Pancreas (tissue), 10 donors: ENCODE data around the gene CALCOCO2. TPM values are rescaled to one million over a fixed set of nuclear protein-coding genes. Genes with fewer than 3 reads are reported as not detected.
A peak's percentile ranks its signal among the peaks of the same experiment; 100 is the strongest.

Experiments
- ATAC-seq, 4 donors: fragments of 200-7000 bp; cut with Tn5 transposase; one replicate each; pipeline versions ENCODE4 v1.8.0 to v1.9.1; 2020; ENCODE audit warnings: mild to moderate bottlenecking in 4 of 4, moderate library complexity in 4 of 4
- DNase-seq, 6 donors: peaks; one replicate each; pipeline ENCODE4 v3.0.0-alpha.2; 2020
- FAIRE-seq: peaks from 2 replicates; lab custom pipeline; 2012; peaks lifted over from hg19 to GRCh38; lab: Jason Lieb, UNC
- H3K27ac ChIP-seq, 4 donors: fragments of 200-600 bp; sonication (generic); 1 replicate in 3 of 4; 2 replicates in 1 of 4; pipeline versions ENCODE4 v1.5.0 to v1.8.0; 2020
- H3K27me3 ChIP-seq, 4 donors: fragments of 200-600 bp; one replicate each; pipeline ENCODE4 v1.8.0; 2021
- H3K36me3 ChIP-seq, 3 donors: fragments of 200-600 bp; sonication (generic) in 1 of 3; one replicate each; pipeline versions ENCODE4 v1.5.0 to v1.8.0; 2020 to 2021
- H3K4me1 ChIP-seq, 3 donors: fragments of 200-600 bp; one replicate each; pipeline ENCODE4 v1.8.0; 2021
- H3K4me3 ChIP-seq, 4 donors: fragments of 200-600 bp; sonication (generic) in 2 of 4; one replicate each; pipeline versions ENCODE4 v1.5.0 to v1.8.0; 2020 to 2021
- H3K9me3 ChIP-seq, 4 donors: fragments of 200-600 bp; one replicate each; pipeline ENCODE4 v1.8.0; 2021
- WGBS, 2 donors: extraction: QIAGEN DNeasy Blood & Tissue Kit; methylation state at CpG; one replicate each; pipeline ENCODE4 v1.1.7; 2013; 5-methylcytosine and 5-hydroxymethylcytosine counted together
- intact Hi-C, 3 donors: fragments of 100-400 bp; cut with DNase I; formaldehyde crosslinking; loops; one replicate each; pipeline versions ENCODE4 v1.11.1 to v1.14.2; 2022
- polyA plus RNA-seq, 2 donors: library from polyadenylated mRNA; stranded (reverse); fragments of 200-250 nt; gene quantifications; one replicate each; pipeline ENCODE4 v1.2.3, GENCODE V29; 2013
- total RNA-seq, 6 donors: library from RNA; stranded (reverse); fragmentation: NEBNext Ultra II Directional in 4 of 6; extraction: Animal tissue kit (Norgen Biotek cat#: 25700) in 4 of 6; gene quantifications; one replicate each; pipeline versions ENCODE4 v1.2.1 to v1.2.4, GENCODE V29; 2021 to 2023
- TF ChIP-seq, protein P1 (sequence below), 4 donors: fragments of 200-600 bp; sonication (generic) in 3 of 4; IDR thresholded peaks; one replicate each; pipeline versions ENCODE4 v1.5.0 to v1.8.0; 2021; ENCODE audit warnings: antibody characterized with exemption in 4 of 4
- donor health status: healthy with polysubstance abuse.
- donor health status: DM: no; HTN: no; CAD: no; lungs with moderate emphysema.
- donor health status: DM: no; HTN: no; CAD: no.
- donor health status: control.
- donor health status: control.
- donor health status: Bipolar disorder and iron deficiency.
- donor health status: DM: yes; HTN: yes; CAD: no.
- donor health status: DM: no; HTN: no; CAD: no.
- donor health status: DM: no; HTN: no; CAD: no.
- donor health status: DM: yes; HTN: yes; CAD: no.

Gene CALCOCO2
- total and polyA plus RNA-seq, 8 donors: 31.2 to 66.0 (median 57.4) TPM

DNA sequence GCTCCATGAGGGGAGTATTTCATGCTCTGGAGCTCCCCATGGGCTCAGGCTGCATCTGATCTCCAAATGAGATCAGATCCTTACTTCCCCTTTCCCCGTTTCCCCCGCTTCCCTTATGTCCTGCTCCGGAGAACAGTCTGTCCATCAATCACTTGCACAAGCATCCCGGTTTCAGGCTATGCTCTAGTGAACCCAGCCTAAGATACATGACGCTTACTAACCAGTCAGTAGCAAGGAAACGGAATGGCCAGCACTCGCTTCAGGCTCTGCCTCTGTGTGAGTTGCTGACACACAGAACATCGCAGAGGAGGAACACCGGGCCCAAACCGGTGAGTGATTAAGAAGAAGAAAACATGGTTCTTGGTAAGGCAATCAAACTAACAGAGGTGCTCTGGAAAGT lies 52.3 kb downstream of the CALCOCO2 start:
- Histone ChIP-seq H3K4me1 (no peaks in the 10 kb centered on the region), H3K4me3 (no peak overlapping the region), H3K36me3 (no peaks in the 10 kb centered on the region), H3K9me3 (no peaks in the 10 kb centered on the region), H3K27ac (no peak overlapping the region), H3K27me3 (no peaks in the 10 kb centered on the region)
- 46 to 57% methylated on average over 10 of the region's 10 CpGs for WGBS, 2 donors
- ATAC-seq: no peak
- no peak for DNase-seq
- TF ChIP-seq, protein P1, sequence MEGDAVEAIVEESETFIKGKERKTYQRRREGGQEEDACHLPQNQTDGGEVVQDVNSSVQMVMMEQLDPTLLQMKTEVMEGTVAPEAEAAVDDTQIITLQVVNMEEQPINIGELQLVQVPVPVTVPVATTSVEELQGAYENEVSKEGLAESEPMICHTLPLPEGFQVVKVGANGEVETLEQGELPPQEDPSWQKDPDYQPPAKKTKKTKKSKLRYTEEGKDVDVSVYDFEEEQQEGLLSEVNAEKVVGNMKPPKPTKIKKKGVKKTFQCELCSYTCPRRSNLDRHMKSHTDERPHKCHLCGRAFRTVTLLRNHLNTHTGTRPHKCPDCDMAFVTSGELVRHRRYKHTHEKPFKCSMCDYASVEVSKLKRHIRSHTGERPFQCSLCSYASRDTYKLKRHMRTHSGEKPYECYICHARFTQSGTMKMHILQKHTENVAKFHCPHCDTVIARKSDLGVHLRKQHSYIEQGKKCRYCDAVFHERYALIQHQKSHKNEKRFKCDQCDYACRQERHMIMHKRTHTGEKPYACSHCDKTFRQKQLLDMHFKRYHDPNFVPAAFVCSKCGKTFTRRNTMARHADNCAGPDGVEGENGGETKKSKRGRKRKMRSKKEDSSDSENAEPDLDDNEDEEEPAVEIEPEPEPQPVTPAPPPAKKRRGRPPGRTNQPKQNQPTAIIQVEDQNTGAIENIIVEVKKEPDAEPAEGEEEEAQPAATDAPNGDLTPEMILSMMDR (IDR thresholded peaks at IDR 0.05): no peak
- intact Hi-C loops: loop anchor here in 2 of 3 donors (5.0 to 10.0 kb wide), 2 partner anchors 158 to 206 kb away; partner anchors contain the start of genes HOXB13 (in 2 of the 2), PRAC1 (in 2 of the 2) and PRAC2 (in 2 of the 2)
- FAIRE-seq: no peak

- intact Hi-C loops: no loop called here
- TF ChIP-seq, protein P1 (IDR thresholded peaks at IDR 0.05): no peak
- Histone ChIP-seq H3K4me1 (peaks cover 5 to 18% (median 9%) of the 10 kb centered on the region in 3 donors), H3K27ac (no peak overlapping the region), H3K36me3 (peaks cover 0 to under 1% (median 0%) of the 10 kb centered on the region in 3 donors), H3K27me3 (no peaks in the 10 kb centered on the region), H3K9me3 (no peaks in the 10 kb centered on the region), H3K4me3 (no peak overlapping the region)
- DNase-seq (no peak), ATAC-seq (no peak), FAIRE-seq (no peak)
- WGBS, 2 donors: 83 to 94% methylated on average over 2 of the region's 2 CpGs
Observed at GRCh38 chr17:48890086-48890485, 59.3 kb downstream of the CALCOCO2 start.

DNA sequence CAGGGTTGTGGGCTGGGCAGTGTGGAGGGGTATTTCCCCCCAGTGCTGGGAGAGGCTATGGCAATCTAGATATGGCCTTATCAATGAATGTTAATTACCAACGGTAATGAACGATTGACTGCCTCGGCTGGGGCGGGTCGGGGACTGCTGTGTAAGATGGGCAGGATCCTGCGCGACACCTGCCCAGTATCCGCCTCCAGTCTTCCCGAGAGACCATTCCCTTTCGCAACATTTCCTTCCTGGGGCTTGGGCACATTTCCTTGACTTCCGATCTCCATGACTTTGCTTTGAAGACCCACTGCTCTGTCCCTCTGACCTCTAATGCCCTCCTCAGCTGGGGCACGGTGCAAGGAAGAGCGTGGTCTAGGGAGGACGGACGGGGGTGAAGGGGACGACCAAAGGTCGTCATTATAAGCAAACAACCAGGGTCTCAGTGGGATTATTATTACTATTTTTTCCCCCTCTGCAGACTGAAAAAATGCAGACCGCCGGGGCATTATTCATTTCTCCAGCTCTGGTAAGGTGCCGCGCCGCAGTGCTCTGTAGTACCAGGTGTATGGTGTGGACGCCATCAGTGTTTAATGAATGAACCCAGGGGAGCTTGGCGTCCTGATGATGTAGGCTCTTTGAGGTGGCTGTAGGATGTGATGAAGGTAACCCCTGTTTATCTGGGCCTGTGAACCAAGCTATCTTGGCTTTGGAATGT lies 62.3 kb downstream of the CALCOCO2 start:
- WGBS, 2 donors: 0% methylated on average over 24 of the region's 24 CpGs

DNA sequence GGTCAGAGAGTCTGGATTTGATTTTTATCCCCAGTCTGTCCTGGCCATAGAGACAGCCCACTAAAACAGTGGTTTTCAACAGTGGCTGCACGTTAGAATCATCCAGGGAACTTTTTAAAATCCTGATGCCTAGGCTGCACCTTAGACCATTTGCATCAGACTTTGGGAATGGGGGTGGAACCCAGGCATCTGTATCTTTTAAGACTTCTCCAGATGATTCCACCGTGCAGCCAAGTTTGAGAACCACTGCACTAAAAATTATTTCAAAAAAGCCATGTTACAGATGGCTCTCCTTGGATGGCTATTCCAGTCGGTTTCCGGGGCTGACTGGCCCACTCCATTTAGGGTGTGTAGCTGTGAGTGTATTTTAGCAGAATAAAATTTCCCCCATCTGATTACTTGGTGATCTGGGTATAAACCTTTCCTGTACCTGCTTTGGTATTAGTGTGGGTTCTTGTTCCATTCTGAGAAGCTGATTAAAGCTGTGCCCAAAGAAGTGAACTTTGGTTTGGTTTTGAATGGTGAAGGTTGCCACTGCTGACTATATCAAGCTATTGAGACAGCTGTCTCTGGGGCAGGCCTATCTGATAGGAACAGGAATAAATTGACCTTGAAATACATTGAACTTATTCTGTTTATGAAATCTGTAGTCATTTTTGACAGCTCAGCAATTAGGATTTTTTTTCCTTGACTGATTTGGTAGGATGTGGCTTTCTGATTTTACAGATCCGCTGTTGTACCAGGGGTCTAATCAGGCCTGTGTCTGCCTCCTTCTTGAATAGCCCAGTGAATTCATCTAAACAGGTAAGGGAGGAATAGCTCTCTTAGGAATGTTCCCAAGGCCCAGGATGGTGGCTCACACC lies 63.0 kb downstream of the CALCOCO2 start:
- FAIRE-seq (no peak), DNase-seq (no peak), ATAC-seq (no peak)
- H3K27ac ChIP-seq: no peak overlapping the region
- no peaks in the 10 kb centered on the region for H3K9me3 ChIP-seq
- no peaks in the 10 kb centered on the region for H3K27me3 ChIP-seq
- WGBS, 2 donors: 50 to 54% methylated on average over 5 of the region's 5 CpGs
- peak overlapping the region in 3 of 4 donors; percentile 65 to 68 (median 65) for H3K4me3 ChIP-seq
- H3K36me3 ChIP-seq: peaks cover 0 to 8% (median 0%) of the 10 kb centered on the region in 3 donors
- TF ChIP-seq, protein P1 (IDR thresholded peaks at IDR 0.05): no peak
- H3K4me1 ChIP-seq: peaks cover 5 to 18% (median 9%) of the 10 kb centered on the region in 3 donors
- intact Hi-C loops: no loop called here

More for the DNA sequence above, 62.3 kb downstream of the CALCOCO2 start:
- Histone ChIP-seq H3K9me3 (no peaks in the 10 kb centered on the region), H3K27me3 (no peaks in the 10 kb centered on the region), H3K36me3 (peaks cover 0 to 8% (median 0%) of the 10 kb centered on the region in 3 donors), H3K4me1 (peaks cover 5 to 18% (median 9%) of the 10 kb centered on the region in 3 donors), H3K27ac (peak overlapping the region; percentile 56 to 66 (median 61)), H3K4me3 (peak overlapping the region; percentile 47 to 68 (median 65))
- no peak for ATAC-seq
- DNase-seq: peak in 1 of 6 donors; percentile 20
- TF ChIP-seq, protein P1 (IDR thresholded peaks at IDR 0.05): no peak
- intact Hi-C loops: no loop called here
- no peak for FAIRE-seq
